KBM-7 (cell line): ENCODE results near the gene PIAS4.

Experiments
- DNase-seq: peaks from one replicate; pipeline ENCODE4 v3.0.0-alpha.2; 2015
- in situ Hi-C: fragments of 300-500 bp; cut with MboI; formaldehyde crosslinking; loops from 2 replicates; pipeline ENCODE4 v1.14.3; 2020; ENCODE audit warnings: low sequenced_read_pairs, low pct_unique_long_range_greater_than_20kb, mixed read lengths

PIAS4 gene

DNA sequence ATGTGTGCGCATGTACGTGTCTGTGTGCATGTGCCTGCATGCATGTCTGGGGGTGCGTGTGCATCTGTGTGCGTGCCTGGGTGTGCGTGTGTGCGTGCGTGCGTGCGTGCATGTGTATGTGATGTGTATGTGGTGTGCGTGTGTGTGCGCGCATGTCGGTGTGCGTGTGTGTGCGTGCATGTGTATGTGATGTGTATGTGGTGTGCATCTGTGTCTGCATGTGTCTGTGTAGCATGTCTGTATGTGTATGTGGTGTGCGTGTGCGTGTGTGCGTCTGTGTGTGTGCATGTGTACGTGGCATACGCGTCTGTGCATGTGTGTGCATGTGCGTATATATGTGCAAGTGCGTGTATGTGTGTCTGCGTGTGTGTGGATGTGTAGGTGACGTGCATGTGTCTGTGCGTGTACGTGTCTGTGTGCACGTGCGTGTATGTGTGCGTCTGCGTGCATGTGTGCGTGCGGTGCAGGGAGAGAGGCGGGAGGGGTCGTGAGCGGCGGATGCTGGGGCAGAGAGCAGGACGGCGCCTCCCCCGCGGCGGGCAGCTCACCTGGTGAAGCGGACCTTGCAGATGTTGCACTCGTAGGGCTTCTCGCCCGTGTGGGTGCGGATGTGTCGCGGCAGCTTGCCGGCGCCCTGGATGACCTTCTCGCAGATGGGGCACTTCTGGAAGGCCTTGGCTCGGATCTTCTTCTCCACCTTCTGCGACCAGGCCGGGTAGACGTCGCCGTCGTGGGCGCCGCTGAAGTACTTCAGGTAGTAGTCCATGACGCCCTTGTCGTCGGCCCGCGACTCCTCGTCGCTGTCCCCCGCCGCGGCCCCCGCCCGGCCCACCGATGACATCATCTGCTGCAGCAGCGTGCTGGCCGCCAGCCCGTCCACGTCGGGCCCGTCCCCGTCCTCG lies 46.1 kb downstream of the PIAS4 start:
- DNase-seq = no peak
- in situ Hi-C loops = no loop called here

DNA sequence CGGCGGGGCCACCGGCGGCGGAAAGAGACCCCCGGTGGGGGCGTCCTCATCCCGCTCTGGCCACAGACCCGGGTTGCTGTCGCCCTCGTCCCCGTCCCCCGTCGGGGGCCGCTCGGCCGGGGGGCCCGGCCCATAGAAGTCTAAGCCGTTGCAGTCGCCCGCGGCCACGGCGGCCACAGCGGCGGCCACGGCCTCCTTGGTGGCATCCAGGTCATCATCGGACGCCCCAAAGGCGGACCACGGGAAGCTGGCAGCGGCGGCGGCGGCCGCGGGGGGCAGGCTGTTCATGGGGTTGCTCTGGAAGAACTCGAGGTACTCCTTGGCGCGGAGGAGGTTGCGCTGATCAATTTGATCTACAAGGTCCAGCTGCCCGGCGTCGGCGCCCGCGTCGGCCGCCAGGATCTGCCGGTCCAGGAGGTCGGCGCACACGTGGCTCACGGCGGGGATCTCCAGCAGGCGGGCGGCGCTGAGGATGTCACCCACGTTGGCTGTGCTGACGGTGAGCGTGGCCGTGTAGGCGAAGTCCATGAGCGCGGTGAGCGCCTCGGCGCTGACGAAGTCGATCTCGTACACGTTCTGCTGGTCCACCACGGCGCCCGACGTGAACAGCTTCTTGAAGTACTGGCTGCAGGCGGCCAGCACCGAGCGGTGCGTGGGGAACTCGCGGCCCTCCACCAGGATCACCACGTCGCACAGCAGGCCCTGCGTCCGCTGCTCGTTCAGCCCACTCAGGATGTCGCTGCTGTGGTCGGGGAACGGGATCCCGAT lies 47.1 kb downstream of the PIAS4 start:
- no peak for DNase-seq
- in situ Hi-C loops = no loop called here

DNA sequence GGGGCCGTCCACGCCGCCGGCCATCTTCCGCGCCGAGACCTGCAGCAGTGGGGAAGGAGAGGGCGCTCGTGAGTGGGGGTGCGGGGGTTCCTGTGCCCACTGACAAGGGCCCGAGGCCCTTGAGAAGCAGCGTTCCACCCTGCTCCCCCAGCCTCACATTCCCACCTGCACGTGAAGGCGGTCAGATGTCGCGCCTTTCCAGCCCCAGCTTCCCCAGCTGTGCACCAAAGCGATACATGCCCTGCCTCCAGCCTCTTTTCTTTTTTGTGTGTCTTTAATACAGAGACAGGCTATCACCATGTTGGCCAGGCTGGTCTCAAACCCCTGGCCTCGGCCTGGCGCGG lies 47.6 kb downstream of the PIAS4 start:
- no peak for DNase-seq
- in situ Hi-C loops = no loop called here

DNA sequence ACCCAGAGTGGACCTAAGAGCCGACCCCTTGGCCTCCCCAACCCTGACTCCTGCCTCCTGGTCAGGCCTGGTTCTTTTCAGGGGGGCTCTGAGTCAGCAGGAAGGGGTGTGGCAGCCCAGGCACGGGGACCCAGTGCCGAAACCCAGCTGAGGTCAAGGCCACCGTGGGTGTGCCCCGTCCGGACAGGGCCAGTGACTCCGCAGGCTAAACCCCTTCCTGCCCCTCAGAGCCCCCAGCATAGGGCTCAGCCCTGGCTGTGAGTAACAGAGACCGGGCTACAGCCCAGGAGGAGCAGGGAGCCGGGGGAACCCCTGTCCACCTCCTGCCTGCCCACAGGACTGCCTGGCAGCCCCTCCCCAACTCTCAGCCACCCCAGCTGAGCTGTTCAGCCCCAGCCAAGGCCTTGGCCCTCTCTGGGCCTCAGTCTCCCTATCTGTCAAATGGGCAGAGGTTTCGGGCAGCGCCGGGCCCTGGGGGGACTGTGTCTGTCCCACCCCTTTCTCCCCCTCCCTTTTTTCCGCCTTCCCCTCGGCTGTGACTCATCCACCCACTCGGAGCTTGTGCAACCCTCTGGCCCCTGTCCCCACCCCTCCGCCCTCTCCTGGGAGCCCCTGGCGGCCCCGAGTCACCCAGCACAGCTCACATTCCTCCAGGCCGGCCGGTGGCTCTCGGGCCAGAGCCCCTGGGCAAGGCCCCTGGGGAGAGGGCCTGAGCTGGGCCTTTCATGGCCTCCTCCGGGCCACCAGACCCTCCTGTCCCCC lies 50.6 kb downstream of the PIAS4 start:
- in situ Hi-C loops = no loop called here
- no peak for DNase-seq

DNA sequence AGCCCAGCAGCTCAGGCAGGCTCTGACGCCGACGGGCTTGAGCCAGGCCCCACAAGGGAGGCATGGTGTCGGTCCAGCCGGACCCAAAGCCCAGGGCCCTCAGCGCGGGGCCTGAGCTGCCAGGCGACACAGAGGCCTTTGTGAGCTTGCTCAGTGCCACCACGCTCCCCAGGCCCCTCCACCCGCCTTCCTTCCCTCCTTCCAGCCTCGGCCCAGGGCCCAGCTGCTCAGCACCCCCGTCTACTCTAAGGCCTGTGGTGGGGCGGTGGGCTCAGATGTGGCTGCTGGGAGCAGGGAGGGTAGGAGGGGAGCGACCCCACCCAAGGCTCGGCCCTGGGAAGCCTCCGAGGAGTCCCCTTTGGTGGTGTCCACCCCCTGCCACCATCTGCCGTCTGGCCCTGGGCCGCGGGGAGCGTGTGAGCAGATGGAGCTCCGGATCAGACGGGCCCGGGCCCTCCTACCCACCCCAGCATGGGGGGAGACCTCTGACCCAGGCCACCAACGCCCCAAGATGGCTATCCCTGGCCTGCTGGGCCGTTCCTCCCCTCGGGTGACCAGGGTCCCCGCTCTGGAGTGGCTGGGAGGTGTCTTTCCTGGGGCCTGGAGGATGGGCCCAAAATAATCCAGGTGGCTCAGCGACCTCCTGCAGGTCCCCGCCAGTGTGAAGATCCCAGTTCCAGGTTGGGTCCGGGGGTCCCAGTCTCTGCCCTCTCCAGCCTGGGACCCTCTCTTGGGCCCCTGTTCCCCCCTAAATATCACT lies 51.3 kb downstream of the PIAS4 start:
- DNase-seq = no peak
- in situ Hi-C loops = no loop called here

DNA sequence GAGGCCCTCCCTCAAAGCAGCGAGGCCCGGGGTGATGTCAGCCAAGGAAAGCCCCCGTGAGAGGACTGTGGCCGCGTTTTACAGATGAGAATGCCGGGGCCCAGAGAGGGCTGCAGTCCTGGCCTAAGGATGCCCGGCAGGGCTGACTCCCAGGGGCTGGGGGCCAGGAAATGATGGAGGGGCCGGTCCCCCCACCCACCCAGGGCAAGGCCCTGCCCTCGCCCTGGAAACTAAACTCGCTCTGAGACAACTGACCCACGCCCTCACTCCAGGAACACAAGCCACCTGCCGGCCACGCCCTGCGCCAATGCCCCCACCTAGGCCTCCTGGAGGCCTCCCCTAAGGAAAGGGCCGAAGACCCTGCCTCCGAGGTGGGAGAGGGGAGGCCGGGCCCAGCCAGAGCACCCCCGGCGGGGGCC lies 51.9 kb downstream of the PIAS4 start:
- in situ Hi-C loops = no loop called here
- no peak for DNase-seq

DNA sequence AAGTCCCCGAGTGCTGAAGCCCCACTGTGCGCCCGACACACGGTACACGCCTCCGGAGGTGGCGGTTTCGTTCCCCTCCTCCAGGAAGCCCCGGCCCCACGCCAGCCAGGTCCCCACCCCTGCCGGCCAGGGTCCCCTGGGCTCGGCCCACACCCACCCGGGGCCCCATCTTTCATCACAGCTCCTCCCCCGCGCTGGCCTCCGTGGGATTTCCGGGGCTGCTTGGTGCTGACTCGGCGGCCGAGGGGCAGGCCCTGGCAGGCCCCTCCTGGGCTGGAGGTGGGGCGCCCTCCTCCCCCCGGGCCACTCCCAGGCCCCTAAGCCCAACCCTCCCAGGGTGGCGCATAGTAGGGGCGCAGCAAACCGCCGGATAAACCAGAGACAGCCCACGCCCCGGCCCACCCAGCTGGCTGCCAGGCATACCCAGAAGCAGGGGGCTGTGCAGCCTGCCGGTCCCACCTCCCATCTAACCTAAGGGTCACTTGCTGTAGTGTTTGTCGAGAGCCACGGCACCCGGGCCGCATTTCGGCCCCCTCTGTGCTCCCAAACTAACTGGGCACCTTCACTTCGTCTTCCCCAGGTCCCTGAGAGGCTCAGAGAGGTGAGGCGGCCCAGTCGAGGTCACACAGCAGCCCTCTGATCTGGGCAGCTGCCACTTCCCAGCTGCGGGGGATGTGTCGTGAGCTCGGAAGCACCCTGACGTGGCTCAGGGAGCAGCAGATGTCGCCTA lies 52.5 kb downstream of the PIAS4 start:
- DNase-seq = no peak
- in situ Hi-C loops = no loop called here

DNA sequence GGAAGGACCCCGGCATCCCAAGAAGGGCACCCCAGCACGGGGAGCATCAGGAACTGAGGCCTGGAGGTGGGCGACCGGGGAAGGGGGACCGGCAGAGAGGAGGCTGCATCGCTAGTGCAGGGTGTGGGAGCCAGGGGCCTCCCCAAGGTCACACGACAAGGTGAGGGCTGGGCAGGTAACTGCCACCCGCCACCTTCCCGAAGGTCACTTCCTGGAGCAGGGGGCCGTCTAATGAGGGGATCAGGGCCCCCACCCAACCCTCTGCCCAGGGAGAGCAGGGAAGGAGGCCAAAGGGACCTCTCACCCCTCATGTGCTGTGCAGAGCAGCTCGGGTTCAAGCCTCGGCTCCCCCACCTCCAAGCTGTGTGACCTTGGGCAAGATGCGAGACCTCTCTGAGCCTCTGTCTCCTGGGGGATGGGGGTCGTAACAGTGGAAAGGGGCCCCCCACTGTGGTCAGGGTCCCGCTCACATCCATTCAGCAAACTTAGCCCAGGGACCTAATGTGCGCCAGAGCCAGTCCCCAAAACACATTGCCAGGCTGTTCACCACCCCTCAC lies 53.2 kb downstream of the PIAS4 start:
- in situ Hi-C loops = no loop called here
- DNase-seq = no peak

DNA sequence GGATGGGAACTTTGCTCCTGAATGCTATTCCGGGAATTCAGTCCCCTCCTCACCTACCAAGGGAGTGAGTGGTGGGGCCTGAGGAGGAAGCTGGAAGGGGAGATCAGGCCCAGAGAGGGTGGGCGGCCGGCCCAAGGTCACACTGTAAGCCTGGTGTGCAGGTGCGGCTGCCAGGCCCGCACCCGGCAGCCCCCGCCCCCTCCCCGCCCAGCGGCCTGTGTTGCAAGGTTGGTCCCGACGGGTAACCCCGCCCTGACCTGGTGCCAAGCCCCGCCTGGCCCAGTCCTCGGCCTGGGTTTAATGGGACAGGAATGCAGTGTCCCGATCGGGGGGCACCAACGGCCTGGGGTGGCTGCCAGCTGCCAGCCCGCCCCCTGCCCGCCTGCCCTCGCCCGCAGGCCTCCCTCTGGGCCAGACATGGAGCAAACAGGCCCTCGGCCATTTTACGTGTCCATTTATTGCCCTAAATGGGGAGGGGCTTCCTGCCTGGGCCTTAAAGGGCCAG lies 53.7 kb downstream of the PIAS4 start:
- DNase-seq = no peak
- in situ Hi-C loops = no loop called here

DNA sequence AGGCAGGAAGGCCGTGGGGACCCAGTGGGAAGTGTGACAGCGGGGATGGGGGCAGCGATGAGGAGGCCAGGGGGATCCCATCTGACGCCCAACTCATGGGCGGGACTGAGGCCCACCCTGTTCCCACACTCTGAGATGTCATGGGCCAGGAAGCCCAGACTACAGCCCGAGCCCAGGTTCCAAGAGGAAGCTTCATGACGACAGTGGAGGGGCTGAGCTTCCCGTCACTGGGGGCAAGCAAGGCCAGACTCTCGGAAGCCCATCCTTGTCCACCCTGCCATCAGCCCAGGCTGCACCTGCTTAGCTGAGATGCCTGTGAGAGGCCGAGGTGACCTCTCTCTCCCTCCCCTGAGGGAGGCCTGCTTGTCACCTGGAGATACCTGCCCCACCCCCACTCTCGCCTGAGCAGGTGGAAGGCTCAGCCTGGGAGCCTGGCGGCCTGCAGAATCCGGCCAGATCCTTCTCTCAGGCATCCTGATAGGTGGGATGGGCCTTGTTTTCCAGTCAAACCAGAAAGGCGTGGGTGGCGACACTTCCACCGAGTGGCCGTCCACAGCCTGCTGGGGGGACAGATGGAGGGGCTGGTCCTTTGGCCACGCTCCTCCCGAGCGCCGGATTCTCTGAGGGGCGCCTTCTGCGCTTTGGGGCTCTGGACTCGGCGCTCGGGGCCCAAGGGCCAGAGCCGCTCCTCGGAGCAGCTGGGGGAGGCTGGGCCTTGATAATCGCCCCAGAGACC lies 54.3 kb downstream of the PIAS4 start:
- no peak for DNase-seq
- in situ Hi-C loops = no loop called here

DNA sequence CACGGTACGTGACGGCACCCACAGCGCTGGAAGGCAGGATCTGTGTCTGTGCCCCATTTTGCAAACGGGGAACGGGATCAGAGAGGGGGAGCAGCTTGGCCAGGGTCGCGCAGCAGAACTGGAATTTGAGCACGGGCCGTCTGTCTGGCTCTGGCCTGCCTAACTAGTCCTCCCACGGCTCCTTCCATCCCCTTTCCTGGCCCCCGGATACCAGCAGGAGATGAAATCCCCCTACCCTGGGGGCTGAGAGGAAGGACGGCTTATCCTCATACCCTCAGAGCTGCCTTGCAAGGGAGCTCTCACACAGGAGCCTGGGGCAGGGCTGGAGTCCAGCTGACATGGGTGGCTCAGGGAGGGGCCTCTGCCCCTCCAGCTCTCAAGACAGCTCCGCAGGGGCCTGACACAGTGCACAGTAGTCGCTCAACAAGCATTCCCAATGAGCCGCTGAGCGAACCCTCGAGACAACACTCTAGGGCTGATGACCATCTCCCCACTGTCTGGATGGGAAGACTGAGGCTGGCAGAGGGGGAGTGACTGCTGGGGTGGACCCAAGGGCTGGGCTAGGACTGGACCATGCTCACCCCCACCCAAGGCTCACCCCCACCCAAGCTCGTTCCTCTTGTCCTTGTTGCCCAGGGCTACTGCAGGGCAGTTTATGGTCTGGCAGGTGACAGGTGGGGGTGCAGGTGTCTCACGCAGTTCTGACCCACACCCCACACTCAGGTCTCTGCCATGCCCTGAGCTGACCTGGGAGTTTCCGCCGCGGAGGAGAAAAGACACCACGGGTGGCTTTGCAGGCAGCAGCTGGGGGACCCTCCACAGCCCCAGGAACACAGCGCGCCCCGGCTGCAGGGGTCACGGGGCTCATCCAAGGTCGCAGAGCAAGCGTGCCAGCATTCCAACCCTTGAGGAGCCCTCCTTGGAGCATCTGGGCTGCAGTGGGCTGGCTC lies 55.2 kb downstream of the PIAS4 start:
- in situ Hi-C loops = no loop called here
- no peak for DNase-seq

DNA sequence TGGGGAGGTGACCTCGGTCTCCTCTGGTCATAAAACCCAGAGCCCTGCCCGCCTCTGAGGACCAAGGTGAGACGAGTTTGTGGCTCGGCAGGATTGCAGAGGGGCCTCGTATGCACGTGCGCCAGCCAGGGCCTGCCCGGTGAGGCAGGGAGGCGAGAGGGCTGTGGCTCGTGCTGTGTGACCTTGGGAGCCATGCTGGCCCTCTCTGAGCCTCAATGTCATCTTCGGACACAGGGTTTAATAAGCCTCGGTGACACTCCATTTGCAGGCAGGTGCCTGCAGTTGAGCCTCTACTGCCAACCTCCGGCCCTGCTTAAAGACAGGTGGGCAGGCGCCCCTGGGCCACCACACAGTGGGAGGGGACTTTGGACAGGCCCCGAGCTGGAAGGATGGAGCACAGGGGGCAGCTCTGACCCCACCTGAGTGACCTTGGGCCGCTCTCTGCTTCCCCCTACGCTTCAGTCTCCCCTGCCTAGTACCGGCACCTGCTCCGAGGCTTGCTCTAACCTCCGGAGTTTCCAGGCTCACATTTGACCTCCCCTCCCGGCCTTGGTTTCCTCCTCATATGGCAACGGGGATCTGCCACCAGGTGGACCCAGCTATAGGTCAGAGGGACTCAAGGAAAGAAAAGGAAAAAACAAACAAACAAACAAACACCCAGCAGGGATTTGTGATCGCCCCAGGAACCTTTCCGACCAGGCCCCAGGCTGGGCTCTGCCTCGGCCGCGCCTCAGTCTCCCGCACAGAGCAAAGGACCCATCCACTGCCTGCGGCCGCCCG lies 56.0 kb downstream of the PIAS4 start:
- DNase-seq = no peak
- in situ Hi-C loops = no loop called here

DNA sequence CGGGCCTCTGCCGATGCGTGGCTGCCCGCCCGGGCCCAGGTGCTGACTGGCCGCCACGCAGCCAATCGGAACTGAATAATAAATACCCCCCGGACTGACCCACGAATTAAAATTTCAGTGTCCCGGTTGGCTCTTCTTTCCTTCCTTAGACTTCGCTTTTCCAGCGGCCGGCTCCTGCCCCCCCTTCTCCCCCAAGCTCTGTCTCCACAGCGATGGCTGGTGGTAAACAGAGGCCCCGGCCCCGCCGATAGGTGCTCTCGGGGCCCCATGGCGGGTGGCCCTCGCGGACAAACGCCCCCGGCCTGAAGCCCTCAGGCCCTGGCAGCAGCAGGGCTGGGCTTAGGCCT lies 56.6 kb downstream of the PIAS4 start:
- in situ Hi-C loops = no loop called here
- DNase-seq = no peak

DNA sequence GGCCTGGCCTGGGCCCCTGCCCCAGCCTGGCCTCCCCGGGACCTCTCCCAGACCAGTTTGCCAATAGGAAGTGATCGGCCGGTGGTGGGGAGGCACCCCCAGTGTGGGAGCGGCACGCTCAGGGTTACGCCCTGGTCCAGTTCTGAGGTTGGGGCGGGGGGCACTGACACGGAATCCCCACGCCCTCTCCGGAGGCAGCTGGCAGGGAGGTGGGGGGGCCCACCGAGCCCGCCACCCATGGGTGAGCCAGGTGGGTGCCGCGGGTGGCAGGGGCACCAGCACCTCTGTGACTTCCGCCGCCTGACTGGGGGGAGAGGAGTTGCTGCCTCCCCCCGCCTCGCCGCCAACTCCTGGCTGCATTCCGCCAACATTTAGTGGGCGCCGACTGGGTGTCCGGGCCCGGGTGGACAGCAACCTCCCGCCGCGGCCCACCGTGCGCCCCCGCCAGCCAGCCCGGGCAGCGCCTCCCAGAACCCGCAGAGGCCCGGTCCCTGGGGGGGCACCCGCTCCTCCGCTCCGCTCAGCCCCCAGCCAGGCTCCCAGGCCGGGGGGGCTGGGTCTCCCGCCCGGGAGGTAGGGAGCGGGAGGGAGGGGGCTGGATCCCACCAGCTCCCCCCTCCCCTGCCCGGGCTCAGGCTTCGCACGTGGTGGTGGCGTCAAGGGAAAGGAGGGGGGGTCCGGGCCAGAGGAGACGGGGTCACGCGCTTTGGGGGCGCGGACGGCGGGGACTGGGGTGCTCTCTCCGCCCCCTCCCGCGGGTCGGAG lies 57.1 kb downstream of the PIAS4 start:
- in situ Hi-C loops = no loop called here
- DNase-seq = no peak
